ENCODE data around the gene RNF150. TPM values are rescaled to one million over a fixed set of nuclear protein-coding genes. Genes with fewer than 3 reads are reported as not detected.

RNF150 gene
- total RNA-seq, 1 donor from 2014 or later, result under 0.01 TPM

- FAIRE-seq, result no peak
- Histone ChIP-seq H3K4me3 (ENCODE audit: low read depth, low read length) (no peak overlapping the region), H3K27me3 (ENCODE audit: control insufficient read depth, insufficient read depth, low read length) (no peaks in the 10 kb centered on the region), H3K36me3 (ENCODE audit: control insufficient read depth, insufficient read depth, low read length) (no peaks in the 10 kb centered on the region)
- no peak for DNase-seq (ENCODE audit: low read depth)
- TF ChIP-seq CTCF (IDR thresholded peaks at IDR 0.05; ENCODE audit: insufficient read depth, low read length, severe bottlenecking), result no peak
Measured at GRCh38 chr4:140935254-140935653, 198.0 kb downstream of the RNF150 start.

- H3K4me3 ChIP-seq (ENCODE audit: low read depth, low read length), result no peak overlapping the region
- H3K36me3 ChIP-seq (ENCODE audit: control insufficient read depth, insufficient read depth, low read length), result no peaks in the 10 kb centered on the region
- no peaks in the 10 kb centered on the region for H3K27me3 ChIP-seq (ENCODE audit: control insufficient read depth, insufficient read depth, low read length)
- FAIRE-seq (no peak), DNase-seq (ENCODE audit: low read depth) (no peak)
- TF ChIP-seq CTCF (IDR thresholded peaks at IDR 0.05; ENCODE audit: insufficient read depth, low read length, severe bottlenecking), result no peak
Measured at GRCh38 chr4:140932501-140933045, 200.7 kb downstream of the RNF150 start.

GRCh38 chr4:140931911-140932310, 201.4 kb downstream of the RNF150 start:
- DNase-seq (ENCODE audit: low read depth) (no peak), FAIRE-seq (no peak)
- Histone ChIP-seq H3K36me3 (ENCODE audit: control insufficient read depth, insufficient read depth, low read length) (no peaks in the 10 kb centered on the region), H3K27me3 (ENCODE audit: control insufficient read depth, insufficient read depth, low read length) (no peaks in the 10 kb centered on the region), H3K4me3 (ENCODE audit: low read depth, low read length) (no peak overlapping the region)
- TF ChIP-seq CTCF (IDR thresholded peaks at IDR 0.05; ENCODE audit: insufficient read depth, low read length, severe bottlenecking), result no peak

- DNase-seq (ENCODE audit: low read depth), result no peak
- FAIRE-seq, result no peak
- TF ChIP-seq CTCF (IDR thresholded peaks at IDR 0.05; ENCODE audit: insufficient read depth, low read length, severe bottlenecking), result no peak
- Histone ChIP-seq H3K36me3 (ENCODE audit: control insufficient read depth, insufficient read depth, low read length) (no peaks in the 10 kb centered on the region), H3K4me3 (ENCODE audit: low read depth, low read length) (no peak overlapping the region), H3K27me3 (ENCODE audit: control insufficient read depth, insufficient read depth, low read length) (no peaks in the 10 kb centered on the region)
Measured at GRCh38 chr4:140930557-140930956, 202.7 kb downstream of the RNF150 start.

- TF ChIP-seq CTCF (IDR thresholded peaks at IDR 0.05; ENCODE audit: insufficient read depth, low read length, severe bottlenecking), result no peak
- FAIRE-seq, result no peak
- no peak for DNase-seq (ENCODE audit: low read depth)
Measured at GRCh38 chr4:140930011-140930410, 203.3 kb downstream of the RNF150 start.

GRCh38 chr4:140928880-140929279, 204.4 kb downstream of the RNF150 start:
- DNase-seq (ENCODE audit: low read depth), result peak; percentile 21
- H3K27me3 ChIP-seq (ENCODE audit: control insufficient read depth, insufficient read depth, low read length), result no peaks in the 10 kb centered on the region
- H3K36me3 ChIP-seq (ENCODE audit: control insufficient read depth, insufficient read depth, low read length), result no peaks in the 10 kb centered on the region

More at GRCh38 chr4:140930011-140930410, 203.3 kb downstream of the RNF150 start:
- Histone ChIP-seq H3K4me3 (ENCODE audit: low read depth, low read length) (no peak overlapping the region), H3K27me3 (ENCODE audit: control insufficient read depth, insufficient read depth, low read length) (no peaks in the 10 kb centered on the region), H3K36me3 (ENCODE audit: control insufficient read depth, insufficient read depth, low read length) (no peaks in the 10 kb centered on the region)

More at GRCh38 chr4:140928880-140929279, 204.4 kb downstream of the RNF150 start:
- TF ChIP-seq CTCF (IDR thresholded peaks at IDR 0.05; ENCODE audit: insufficient read depth, low read length, severe bottlenecking), result no peak
- H3K4me3 ChIP-seq (ENCODE audit: low read depth, low read length), result no peak overlapping the region
- FAIRE-seq, result no peak

Data from bronchial epithelial cell (primary cell).